Measurements from ENCODE around the gene LMNA. TPM values are rescaled to one million over a fixed set of nuclear protein-coding genes. Genes with fewer than 3 reads are reported as not detected.

The LMNA gene
- total RNA-seq, 4 donors from 2014 or later = 574 to 977 (median 714) TPM

GRCh38 chr1:156149374-156150332 lies 35.1 kb downstream of the LMNA start:
- Histone ChIP-seq H3K36me3 (no peaks in the 10 kb centered on the region), H3K27me3 (no peaks in the 10 kb centered on the region), H3K9me3 (no peaks in the 10 kb centered on the region), H3K4me1 (peaks cover 56% of the 10 kb centered on the region), H3K27ac (no peak overlapping the region), H3K4me3 (no peak overlapping the region)
- no peak for TF ChIP-seq POLR2AphosphoS5 (IDR thresholded peaks at IDR 0.05)
- TF ChIP-seq EP300 (IDR thresholded peaks at IDR 0.05) = no peak
- TF ChIP-seq POLR2A (IDR thresholded peaks at IDR 0.05) = no peak
- TF ChIP-seq CTCF (IDR thresholded peaks at IDR 0.05) = no peak
- WGBS = 29% methylated on average over 20 of the region's 20 CpGs
- DNase-seq (ENCODE audit: low spot score in 2 of 2) = no peak

- Histone ChIP-seq H3K27me3 (no peaks in the 10 kb centered on the region), H3K4me1 (peaks cover 62% of the 10 kb centered on the region), H3K4me3 (no peak overlapping the region), H3K9me3 (no peaks in the 10 kb centered on the region), H3K27ac (no peak overlapping the region), H3K36me3 (no peaks in the 10 kb centered on the region)
- TF ChIP-seq CTCF (IDR thresholded peaks at IDR 0.05) = no peak
- no peak for TF ChIP-seq POLR2AphosphoS5 (IDR thresholded peaks at IDR 0.05)
- TF ChIP-seq EP300 (IDR thresholded peaks at IDR 0.05) = no peak
- no peak for TF ChIP-seq POLR2A (IDR thresholded peaks at IDR 0.05)
- whole genome bisulfite sequencing = 38% methylated on average over 10 of the region's 10 CpGs
- DNase-seq (ENCODE audit: low spot score in 2 of 2) = no peak
Observed at GRCh38 chr1:156150333-156151011, 36.0 kb downstream of the LMNA start.

GRCh38 chr1:156151093-156151688 lies 36.7 kb downstream of the LMNA start:
- Histone ChIP-seq H3K36me3 (no peaks in the 10 kb centered on the region), H3K27ac (no peak overlapping the region), H3K27me3 (no peaks in the 10 kb centered on the region), H3K9me3 (no peaks in the 10 kb centered on the region), H3K4me3 (no peak overlapping the region), H3K4me1 (peaks cover 55% of the 10 kb centered on the region)
- TF ChIP-seq POLR2AphosphoS5 (IDR thresholded peaks at IDR 0.05) = no peak
- TF ChIP-seq EP300 (IDR thresholded peaks at IDR 0.05) = no peak
- TF ChIP-seq POLR2A (IDR thresholded peaks at IDR 0.05) = no peak
- no peak for TF ChIP-seq CTCF (IDR thresholded peaks at IDR 0.05)
- DNase-seq (ENCODE audit: low spot score in 2 of 2) = no peak
- whole genome bisulfite sequencing = 75% methylated on average over 2 of the region's 6 CpGs

- Histone ChIP-seq H3K9me3 (no peaks in the 10 kb centered on the region), H3K4me1 (peaks cover 43% of the 10 kb centered on the region), H3K36me3 (peaks cover 4% of the 10 kb centered on the region), H3K27me3 (no peaks in the 10 kb centered on the region), H3K4me3 (no peak overlapping the region), H3K27ac (no peak overlapping the region)
- no peak for DNase-seq (ENCODE audit: low spot score in 2 of 2)
- no peak for TF ChIP-seq CTCF (IDR thresholded peaks at IDR 0.05)
- TF ChIP-seq POLR2AphosphoS5 (IDR thresholded peaks at IDR 0.05) = no peak
- no peak for TF ChIP-seq POLR2A (IDR thresholded peaks at IDR 0.05)
- TF ChIP-seq EP300 (IDR thresholded peaks at IDR 0.05) = no peak
- 18% methylated on average over 1 of the region's 5 CpGs for WGBS
Observed at GRCh38 chr1:156152628-156153027, 38.1 kb downstream of the LMNA start.
